Stomach (tissue), 4 donors: ENCODE data around the gene SOCS7.

Source experiments
- CTCF ChIP-seq, 7 experiments: fragments of 450-650 bp in 4 of 7; fragments of 200-600 bp in 3 of 7; sonication (generic) in 3 of 7; IDR thresholded peaks; one replicate each; pipeline ENCODE4 v1.5.1; 2016 to 2019; ENCODE audit warnings: antibody characterized with exemption in 7 of 7, control low read depth in 2 of 7, mild to moderate bottlenecking in 1 of 7
- EP300 ChIP-seq: sonication (generic); formaldehyde crosslinking; IDR thresholded peaks from one replicate; pipeline ENCODE4 v1.6.1; 2017; ENCODE audit warnings: antibody characterized with exemption
- POLR2A ChIP-seq, 4 donors: fragments of 450-650 bp; IDR thresholded peaks; one replicate each; pipeline ENCODE4 v1.6.1; 2016; ENCODE audit warnings: antibody characterized with exemption in 4 of 4, control low read depth in 2 of 4, mild to moderate bottlenecking in 1 of 4, moderate library complexity in 1 of 4
- POLR2AphosphoS5 ChIP-seq, 3 donors: sonication (generic); formaldehyde crosslinking; IDR thresholded peaks; one replicate each; pipeline ENCODE4 v1.6.1; 2016; ENCODE audit warnings: antibody characterized with exemption in 3 of 3

GRCh38 chr17:38369124-38369886, 17.7 kb downstream of the SOCS7 start:
- TF ChIP-seq CTCF (IDR thresholded peaks at IDR 0.05) (no peak), POLR2AphosphoS5 (IDR thresholded peaks at IDR 0.05) (no peak), EP300 (no peak), POLR2A (IDR thresholded peaks at IDR 0.05) (no peak)
